Common myeloid progenitor, CD34-positive (primary cell): ENCODE results near the gene A3GALT2.

Experiments
- CTCF ChIA-PET: fragments of 350-600 bp; sonication (Branson Sonifier 250); formaldehyde crosslinking; loops from one replicate; lab custom pipeline; 2021; ENCODE audit warnings: antibody characterized with exemption; lab: Charles Lee
- POLR2A ChIA-PET: fragments of 350-600 bp; sonication (Branson Sonifier 250); formaldehyde crosslinking; loops from one replicate; lab custom pipeline; 2021; ENCODE audit warnings: antibody characterized with exemption; lab: Charles Lee
- DNase-seq, 3 donors: peaks; one replicate each; pipeline versions ENCODE4 v3.0.0 to v3.0.0-alpha.2; 2013
- H3K27ac ChIP-seq, 2 experiments: 1 replicate in 1 of 2; 2 replicates in 1 of 2; pipeline ENCODE4 v1.7.0; 2013; ENCODE audit warnings: inconsistent platforms in 2 of 2, low read length in 2 of 2, mild to moderate bottlenecking in 2 of 2, low read depth in 1 of 2, moderate library complexity in 1 of 2; ENCODE audit not compliant: severe bottlenecking in 2 of 2, insufficient read depth in 1 of 2, poor library complexity in 1 of 2
- H3K27me3 ChIP-seq, 5 experiments: replicated peaks in 2 of 5; 1 replicate in 3 of 5; 2 replicates in 2 of 5; pipeline versions ENCODE4 v1.6.1 to v1.7.0; 2013; ENCODE audit warnings: low read length in 4 of 5, mild to moderate bottlenecking in 2 of 5, moderate library complexity in 2 of 5, inconsistent platforms in 1 of 5; ENCODE audit not compliant: insufficient read depth in 5 of 5, control insufficient read depth in 4 of 5
- H3K36me3 ChIP-seq, 4 experiments: 1 replicate in 2 of 4; 2 replicates in 2 of 4; pipeline versions ENCODE4 v1.6.1 to v1.7.0; 2013; ENCODE audit warnings: low read length in 3 of 4, control low read depth in 1 of 4, mild to moderate bottlenecking in 1 of 4; ENCODE audit not compliant: control insufficient read depth in 4 of 4, insufficient read depth in 4 of 4
- H3K4me1 ChIP-seq, 4 experiments: 1 replicate in 3 of 4; 2 replicates in 1 of 4; pipeline versions ENCODE4 v1.6.1 to v1.7.1; 2013; ENCODE audit warnings: low read length in 3 of 4, mild to moderate bottlenecking in 3 of 4, control low read depth in 1 of 4, inconsistent platforms in 1 of 4, moderate library complexity in 1 of 4; ENCODE audit not compliant: control insufficient read depth in 4 of 4, insufficient read depth in 4 of 4; ENCODE audit errors: control extremely low read depth in 1 of 4
- H3K4me3 ChIP-seq, 7 experiments: 1 replicate in 4 of 7; 2 replicates in 3 of 7; pipeline versions ENCODE4 v1.5.1 to v1.7.0; 2013; ENCODE audit warnings: mild to moderate bottlenecking in 7 of 7, low read length in 6 of 7, moderate library complexity in 6 of 7, inconsistent platforms in 2 of 7, low read depth in 2 of 7, control low read depth in 1 of 7; ENCODE audit not compliant: insufficient read depth in 4 of 7, control insufficient read depth in 1 of 7; ENCODE audit errors: extremely low read depth in 1 of 7
- H3K9me3 ChIP-seq, 5 experiments: 1 replicate in 4 of 5; 2 replicates in 1 of 5; pipeline versions ENCODE4 v1.6.1 to v1.7.1; 2013; ENCODE audit warnings: low read length in 4 of 5, mild to moderate bottlenecking in 2 of 5, inconsistent platforms in 1 of 5, low read depth in 1 of 5, moderate library complexity in 1 of 5; ENCODE audit not compliant: control insufficient read depth in 4 of 5, insufficient read depth in 2 of 5; ENCODE audit errors: control extremely low read depth in 1 of 5
- WGBS: methylation state at CpG from one replicate; pipeline ENCODE4 v1.1.5; 2013; ENCODE audit not compliant: insufficient coverage; 5-methylcytosine and 5-hydroxymethylcytosine counted together

The A3GALT2 gene

DNA sequence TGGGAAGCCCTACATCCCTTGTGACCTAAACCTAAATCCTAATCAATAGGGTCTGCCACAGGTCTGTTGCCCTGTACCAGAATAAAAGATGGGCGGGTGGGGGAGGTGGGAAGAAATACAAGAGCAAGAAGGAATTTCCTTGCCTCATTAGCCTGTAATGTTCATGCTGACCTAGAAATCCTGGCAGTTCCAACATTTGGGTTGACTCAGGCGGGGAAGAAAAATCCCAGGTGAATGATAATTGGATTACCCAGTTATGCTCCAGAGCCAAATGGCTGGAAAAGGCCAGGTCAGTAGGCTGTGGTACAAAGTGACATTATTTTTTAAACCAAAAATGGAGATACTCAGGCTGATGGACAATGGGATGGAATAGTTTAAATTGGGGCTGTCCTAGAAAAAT is 27.3 kb upstream of the A3GALT2 start:
- Histone ChIP-seq H3K36me3 (peaks cover 0 to 18% (median 3%) of the 10 kb centered on the region in 4 experiments), H3K9me3 (no peaks in the 10 kb centered on the region), H3K4me3 (peak overlapping the region in 6 of 7 experiments; percentile 75 to 93 (median 84)), H3K4me1 (peaks cover 20 to 41% (median 34%) of the 10 kb centered on the region in 4 experiments), H3K27ac (peak overlapping the region; percentile 68 to 83), H3K27me3 (no peaks in the 10 kb centered on the region)
- CTCF ChIA-PET = interaction anchor here (0.7 to 1.4 kb wide), 2 partner anchors 13 to 24 kb away, joined by 3 to 4 read pairs; no protein-coding TSS in a partner anchor
- 80% methylated on average over 1 of the region's 2 CpGs for WGBS
- POLR2A ChIA-PET = interaction anchor here (1.1 kb wide), 1 partner anchor 10 kb away, joined by 3 read pairs; no protein-coding TSS in a partner anchor
- no peak for DNase-seq

GRCh38 chr1:33347650-33347992 is 26.7 kb upstream of the A3GALT2 start:
- DNase-seq = no peak
- H3K4me3 ChIP-seq = peak overlapping the region in 5 of 7 experiments; percentile 50 to 93 (median 75)
- ChIA-PET CTCF (interaction anchor here (0.7 to 1.6 kb wide), 4 partner anchors 9 to 25 kb away, joined by 3 to 4 read pairs (median 4); no protein-coding TSS in a partner anchor), POLR2A (interaction anchor here (1.1 kb wide), 1 partner anchor 9 kb away, joined by 3 read pairs; no protein-coding TSS in a partner anchor)
- no peaks in the 10 kb centered on the region for H3K27me3 ChIP-seq
- H3K36me3 ChIP-seq = peaks cover 0 to 22% (median 6%) of the 10 kb centered on the region in 4 experiments
- no peaks in the 10 kb centered on the region for H3K9me3 ChIP-seq
- 94% methylated on average over 5 of the region's 5 CpGs for WGBS
- H3K27ac ChIP-seq = no peak overlapping the region
- H3K4me1 ChIP-seq = peaks cover 20 to 43% (median 34%) of the 10 kb centered on the region in 4 experiments

- peaks cover 0 to 27% (median 7%) of the 10 kb centered on the region in 4 experiments for H3K36me3 ChIP-seq
- H3K9me3 ChIP-seq = no peaks in the 10 kb centered on the region
- 33% methylated on average over 1 of the region's 2 CpGs for WGBS
- H3K27me3 ChIP-seq = no peaks in the 10 kb centered on the region
- peaks cover 20 to 49% (median 34%) of the 10 kb centered on the region in 4 experiments for H3K4me1 ChIP-seq
- POLR2A ChIA-PET = interaction anchor here (1.1 kb wide), 1 partner anchor 8 kb away, joined by 3 read pairs; no protein-coding TSS in a partner anchor
- peak overlapping the region in 4 of 7 experiments; percentile 50 to 93 (median 63) for H3K4me3 ChIP-seq
- peak; percentile 26 to 38 (median 37) for DNase-seq
- CTCF ChIA-PET = interaction anchor here (0.7 to 1.6 kb wide), 4 partner anchors 9 to 25 kb away, joined by 3 to 4 read pairs (median 4); no protein-coding TSS in a partner anchor
- H3K27ac ChIP-seq = no peak overlapping the region
Observed at GRCh38 chr1:33346927-33347649, 26.2 kb upstream of the A3GALT2 start.

DNA sequence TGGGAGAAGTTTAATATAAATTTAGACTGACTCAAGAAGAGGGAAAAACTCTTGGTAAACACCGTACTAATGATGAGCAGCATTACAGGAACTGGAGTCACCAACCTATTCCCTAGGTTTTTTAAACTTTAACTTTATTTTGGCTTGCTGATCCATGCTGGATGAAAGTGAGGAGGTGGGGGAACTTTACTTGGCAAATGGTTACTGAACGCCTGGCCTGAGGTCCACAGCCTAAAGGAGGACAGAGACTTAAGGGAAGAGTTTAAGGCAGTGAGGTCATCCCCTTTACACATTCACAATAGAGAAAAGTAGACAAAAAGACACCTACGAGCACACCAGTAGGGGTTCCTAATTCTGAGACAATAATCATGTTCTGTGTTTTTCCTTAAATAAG is 25.6 kb upstream of the A3GALT2 start:
- no peak for DNase-seq
- H3K36me3 ChIP-seq = peaks cover 4 to 33% (median 12%) of the 10 kb centered on the region in 4 experiments
- 100% methylated on average over 1 of the region's 3 CpGs for WGBS
- ChIA-PET CTCF (interaction anchor here (1.6 kb wide), 1 partner anchor 20 kb away, joined by 3 read pairs; no protein-coding TSS in a partner anchor), POLR2A (no interaction called here)
- peak overlapping the region in 2 of 7 experiments; percentile 51 to 93 for H3K4me3 ChIP-seq
- H3K4me1 ChIP-seq = peaks cover 20 to 50% (median 34%) of the 10 kb centered on the region in 4 experiments
- H3K9me3 ChIP-seq = no peaks in the 10 kb centered on the region
- no peaks in the 10 kb centered on the region for H3K27me3 ChIP-seq
- no peak overlapping the region for H3K27ac ChIP-seq

DNA sequence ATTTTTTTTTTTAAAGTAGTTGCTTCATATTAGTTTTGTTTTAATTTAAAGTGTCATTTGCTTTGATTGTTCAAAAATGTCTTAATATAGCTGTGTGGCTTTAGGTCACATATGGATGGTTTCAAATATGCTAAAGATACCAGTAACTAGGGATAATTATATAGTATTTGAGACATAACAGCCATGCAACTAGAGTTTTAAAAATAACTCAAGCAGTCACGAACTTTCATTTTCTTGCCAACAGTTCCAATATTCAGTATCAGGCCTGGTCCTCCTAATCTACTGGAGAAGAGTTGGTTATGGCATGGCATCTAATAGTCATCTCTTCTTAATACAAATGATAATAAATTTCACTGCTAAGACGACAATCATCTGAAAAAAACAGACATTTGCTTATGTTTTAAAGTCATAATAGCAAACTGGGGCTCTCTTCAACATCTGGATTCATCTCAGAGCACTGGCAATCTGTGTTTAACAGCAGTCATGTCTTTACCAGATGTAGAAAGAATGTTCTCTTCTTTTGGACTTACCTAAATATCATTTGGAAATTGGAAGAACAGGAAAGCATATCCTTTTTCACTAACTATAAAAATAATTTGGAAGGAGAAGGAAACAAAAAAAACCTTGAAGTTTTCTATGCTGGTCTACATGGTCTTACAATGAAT is 24.1 kb upstream of the A3GALT2 start:
- Histone ChIP-seq H3K4me3 (no peak overlapping the region), H3K9me3 (no peaks in the 10 kb centered on the region), H3K36me3 (peaks cover 8 to 44% (median 15%) of the 10 kb centered on the region in 4 experiments), H3K27me3 (no peaks in the 10 kb centered on the region), H3K27ac (no peak overlapping the region), H3K4me1 (peaks cover 16 to 38% (median 24%) of the 10 kb centered on the region in 4 experiments)
- CTCF ChIA-PET = no interaction called here
- POLR2A ChIA-PET = no interaction called here
- 100% methylated on average over 1 of the region's 2 CpGs for WGBS
- no peak for DNase-seq

- Histone ChIP-seq H3K27me3 (no peaks in the 10 kb centered on the region), H3K36me3 (peaks cover 9 to 47% (median 16%) of the 10 kb centered on the region in 4 experiments), H3K4me3 (peak overlapping the region in 1 of 7 experiments; percentile 6), H3K9me3 (no peaks in the 10 kb centered on the region), H3K4me1 (peaks cover 17 to 34% (median 29%) of the 10 kb centered on the region in 4 experiments), H3K27ac (no peak overlapping the region)
- 93% methylated on average over 5 of the region's 5 CpGs for WGBS
- DNase-seq = no peak
- ChIA-PET POLR2A (no interaction called here), CTCF (interaction anchor here (1.0 kb wide), 1 partner anchor 28 kb away, joined by 3 read pairs; no protein-coding TSS in a partner anchor)
Observed at GRCh38 chr1:33343539-33343938, 22.6 kb upstream of the A3GALT2 start.
